ENCODE measurements around the gene UTS2R.
"Not testable (repeated sequence)": the region's sequence is repeated elsewhere in the genome, so short reads cannot be mapped to it uniquely, and the experiment has no call there.

The UTS2R gene

DNA sequence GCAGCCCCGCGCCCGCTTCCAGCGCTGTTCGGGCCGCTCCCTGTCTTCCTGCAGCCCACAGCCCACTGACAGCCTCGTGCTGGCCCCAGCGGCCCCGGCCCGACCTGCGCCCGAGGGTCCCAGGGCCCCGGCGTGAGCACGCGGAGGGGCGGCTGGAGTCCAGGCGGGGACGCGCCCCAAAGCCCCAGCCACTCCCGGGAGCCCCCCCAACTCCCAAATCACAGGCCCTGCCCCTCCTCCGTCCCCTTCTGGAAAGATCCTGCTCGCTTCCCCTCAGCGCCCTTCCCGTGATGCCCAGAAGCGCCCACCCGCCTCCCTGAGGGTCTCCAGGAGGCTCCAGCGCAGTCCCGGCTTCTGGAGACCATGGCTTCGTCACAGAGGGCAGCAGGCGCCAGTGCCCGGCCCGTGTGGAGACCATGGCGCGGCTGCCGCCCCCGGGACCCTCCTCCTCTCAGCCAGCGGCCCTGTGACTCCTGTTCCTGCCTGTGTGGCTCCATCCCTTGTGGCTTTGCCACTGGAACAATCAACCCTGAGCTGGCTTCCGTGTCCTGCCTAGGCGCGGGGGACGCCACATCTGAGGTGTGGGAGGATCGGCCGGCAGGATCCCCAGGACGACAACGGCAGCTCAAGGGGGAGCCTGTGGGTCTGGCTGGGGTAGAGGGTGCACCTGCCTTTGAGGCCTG is 3.9 kb downstream of the UTS2R start:
- Histone ChIP-seq H3K4me1 (ENCODE audit: low read depth, poor library complexity, severe bottlenecking) (peaks cover 8% of the 10 kb centered on the region), H3K4me2 (no peak overlapping the region), H3K27me3 (ENCODE audit: insufficient read depth, low read depth) (no peaks in the 10 kb centered on the region), H3K4me3 (IDR thresholded peaks at IDR 0.05; ENCODE audit: insufficient read depth, low read depth, low read length) (no peak overlapping the region), H2AFZ (ENCODE audit: low read depth) (no peak overlapping the region), H3K9ac (no peak overlapping the region), H3K27ac (no peak overlapping the region), H3K79me2 (ENCODE audit: insufficient read depth, low read depth) (no peaks in the 10 kb centered on the region), H4K20me1 (ENCODE audit: insufficient read depth) (no peaks in the 10 kb centered on the region), H3K36me3 (ENCODE audit: insufficient read depth) (no peaks in the 10 kb centered on the region)
- TF ChIP-seq, protein P1, sequence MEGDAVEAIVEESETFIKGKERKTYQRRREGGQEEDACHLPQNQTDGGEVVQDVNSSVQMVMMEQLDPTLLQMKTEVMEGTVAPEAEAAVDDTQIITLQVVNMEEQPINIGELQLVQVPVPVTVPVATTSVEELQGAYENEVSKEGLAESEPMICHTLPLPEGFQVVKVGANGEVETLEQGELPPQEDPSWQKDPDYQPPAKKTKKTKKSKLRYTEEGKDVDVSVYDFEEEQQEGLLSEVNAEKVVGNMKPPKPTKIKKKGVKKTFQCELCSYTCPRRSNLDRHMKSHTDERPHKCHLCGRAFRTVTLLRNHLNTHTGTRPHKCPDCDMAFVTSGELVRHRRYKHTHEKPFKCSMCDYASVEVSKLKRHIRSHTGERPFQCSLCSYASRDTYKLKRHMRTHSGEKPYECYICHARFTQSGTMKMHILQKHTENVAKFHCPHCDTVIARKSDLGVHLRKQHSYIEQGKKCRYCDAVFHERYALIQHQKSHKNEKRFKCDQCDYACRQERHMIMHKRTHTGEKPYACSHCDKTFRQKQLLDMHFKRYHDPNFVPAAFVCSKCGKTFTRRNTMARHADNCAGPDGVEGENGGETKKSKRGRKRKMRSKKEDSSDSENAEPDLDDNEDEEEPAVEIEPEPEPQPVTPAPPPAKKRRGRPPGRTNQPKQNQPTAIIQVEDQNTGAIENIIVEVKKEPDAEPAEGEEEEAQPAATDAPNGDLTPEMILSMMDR (conservative IDR thresholded peaks at IDR 0.05; ENCODE audit: low read depth, low read length), result no peak

DNA sequence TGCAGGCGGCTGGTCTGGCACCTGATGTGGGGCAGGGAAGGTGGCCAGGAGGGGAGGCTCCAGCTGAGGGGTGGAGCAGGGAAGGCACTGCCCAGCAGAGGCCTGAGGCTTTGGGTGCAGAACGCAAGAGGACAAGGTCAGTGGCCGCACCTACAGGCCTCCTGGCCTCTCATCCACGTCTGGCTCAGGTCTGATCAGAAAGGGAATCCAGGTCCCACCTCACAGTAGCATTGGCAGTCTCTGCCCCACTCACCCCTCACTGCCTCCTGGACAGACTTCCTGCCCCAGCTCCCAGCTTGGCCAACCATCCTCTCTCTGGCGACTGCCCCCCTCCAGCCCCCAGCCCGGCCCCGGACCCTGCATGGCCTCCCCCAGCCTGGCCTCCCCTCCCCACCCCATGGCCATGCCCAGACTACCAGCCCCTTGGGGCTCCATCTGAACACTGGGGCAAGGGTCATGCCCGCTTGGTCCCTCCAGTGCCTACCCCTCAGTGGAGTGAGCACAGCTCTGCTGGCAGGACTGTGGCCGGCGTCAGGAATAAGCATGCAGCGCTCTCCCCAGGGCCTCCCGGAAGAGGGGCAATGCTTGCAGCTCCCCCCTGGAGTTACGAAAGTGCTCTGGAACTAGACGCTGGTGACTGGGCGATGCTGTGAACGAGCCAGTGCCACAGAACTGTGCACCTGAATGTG is 4.6 kb downstream of the UTS2R start:
- no peak overlapping the region for H3K27ac ChIP-seq
- H2AFZ ChIP-seq (ENCODE audit: low read depth), result no peak overlapping the region
- no peak overlapping the region for H3K4me3 ChIP-seq (IDR thresholded peaks at IDR 0.05; ENCODE audit: insufficient read depth, low read depth, low read length)
- no peak overlapping the region for H3K4me2 ChIP-seq
- no peak overlapping the region for H3K9ac ChIP-seq
- H3K4me1 ChIP-seq (ENCODE audit: low read depth, poor library complexity, severe bottlenecking), result peaks cover 7% of the 10 kb centered on the region
- TF ChIP-seq, protein P1 (conservative IDR thresholded peaks at IDR 0.05; ENCODE audit: low read depth, low read length), result no peak
- no peaks in the 10 kb centered on the region for H4K20me1 ChIP-seq (ENCODE audit: insufficient read depth)
- H3K36me3 ChIP-seq (ENCODE audit: insufficient read depth), result no peaks in the 10 kb centered on the region
- H3K79me2 ChIP-seq (ENCODE audit: insufficient read depth, low read depth), result no peaks in the 10 kb centered on the region
- H3K27me3 ChIP-seq (ENCODE audit: insufficient read depth, low read depth), result no peaks in the 10 kb centered on the region

DNA sequence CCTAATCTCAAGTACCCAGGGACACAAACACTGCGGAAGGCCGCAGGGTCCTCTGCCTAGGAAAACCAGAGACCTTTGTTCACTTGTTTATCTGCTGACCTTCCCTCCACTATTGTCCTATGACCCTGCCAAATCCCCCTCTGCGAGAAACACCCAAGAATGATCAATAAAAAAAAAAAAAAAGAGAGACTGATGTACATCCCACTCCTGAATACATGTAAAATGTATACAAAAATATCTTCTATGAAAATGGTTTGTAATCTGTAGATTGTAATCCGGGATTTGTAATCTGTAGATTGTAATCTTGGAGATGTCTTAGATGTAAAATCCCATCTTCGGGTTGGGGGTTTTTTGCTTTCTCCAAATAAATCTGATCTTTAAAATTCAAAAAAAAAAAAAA is 5.7 kb downstream of the UTS2R start:
- not testable (repeated sequence) for H3K27me3 ChIP-seq (ENCODE audit: insufficient read depth, low read depth); H3K9ac ChIP-seq; H3K36me3 ChIP-seq (ENCODE audit: insufficient read depth); H3K4me2 ChIP-seq; H3K27ac ChIP-seq; H3K79me2 ChIP-seq (ENCODE audit: insufficient read depth, low read depth); H2AFZ ChIP-seq (ENCODE audit: low read depth); H4K20me1 ChIP-seq (ENCODE audit: insufficient read depth); H3K4me3 ChIP-seq (IDR thresholded peaks at IDR 0.05; ENCODE audit: insufficient read depth, low read depth, low read length)
- peaks cover 13% of the 10 kb centered on the region for H3K4me1 ChIP-seq (ENCODE audit: low read depth, poor library complexity, severe bottlenecking)

DNA sequence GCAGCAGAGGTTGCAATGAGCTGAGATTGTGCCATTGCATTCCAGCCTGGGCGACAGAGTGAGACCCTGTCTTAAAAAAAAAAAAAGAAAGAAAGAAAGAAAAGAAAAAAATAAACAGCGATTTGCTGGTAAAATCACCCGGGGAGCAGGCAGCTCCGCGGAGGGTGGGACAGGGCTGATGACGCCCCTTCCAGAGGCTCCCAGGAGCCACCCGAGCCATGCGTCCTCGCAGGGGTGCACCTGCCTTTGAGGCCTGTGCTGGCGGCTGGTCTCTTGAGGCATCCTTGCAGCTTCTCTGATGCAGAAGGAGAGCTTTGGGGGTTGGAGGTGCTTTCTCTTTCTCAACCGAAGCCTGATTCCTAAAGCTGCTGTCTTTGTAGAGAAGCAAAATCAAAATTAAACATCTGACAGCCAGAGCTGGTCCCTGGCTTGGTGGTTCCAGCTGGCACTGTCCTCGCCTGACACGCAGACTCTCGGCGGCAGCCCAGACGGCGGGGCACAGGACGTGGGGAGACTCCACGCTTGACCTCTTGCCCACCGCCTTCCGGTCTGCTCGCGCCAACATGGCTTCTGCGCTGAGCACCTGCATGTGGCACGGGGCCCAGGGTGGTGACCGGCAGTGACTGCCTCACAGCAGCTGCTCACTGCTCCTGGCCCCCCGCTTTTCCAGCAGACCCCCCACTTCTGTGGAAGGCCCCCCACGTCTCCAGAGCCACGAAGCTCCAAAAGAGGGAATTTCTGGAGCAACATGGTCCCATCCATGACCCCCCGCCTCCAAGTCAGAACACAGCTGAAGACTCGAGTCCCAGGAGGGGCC is 6.6 kb downstream of the UTS2R start:
- no peak overlapping the region for H3K9ac ChIP-seq
- H4K20me1 ChIP-seq (ENCODE audit: insufficient read depth), result no peaks in the 10 kb centered on the region
- peaks cover 13% of the 10 kb centered on the region for H3K4me1 ChIP-seq (ENCODE audit: low read depth, poor library complexity, severe bottlenecking)
- no peaks in the 10 kb centered on the region for H3K36me3 ChIP-seq (ENCODE audit: insufficient read depth)
- no peaks in the 10 kb centered on the region for H3K79me2 ChIP-seq (ENCODE audit: insufficient read depth, low read depth)
- no peak overlapping the region for H3K4me3 ChIP-seq (IDR thresholded peaks at IDR 0.05; ENCODE audit: insufficient read depth, low read depth, low read length)
- no peak overlapping the region for H3K27ac ChIP-seq
- H3K27me3 ChIP-seq (ENCODE audit: insufficient read depth, low read depth), result no peaks in the 10 kb centered on the region
- TF ChIP-seq, protein P1 (conservative IDR thresholded peaks at IDR 0.05; ENCODE audit: low read depth, low read length), result no peak
- H3K4me2 ChIP-seq, result no peak overlapping the region
- H2AFZ ChIP-seq (ENCODE audit: low read depth), result no peak overlapping the region

All from KMS-11 (cell line).